PC-3 (cell line): ENCODE measurements around the gene SPACDR. TPM values are rescaled to one million over a fixed set of nuclear protein-coding genes. Genes with fewer than 3 reads are reported as not detected.
"Not testable (repeated sequence)": the region's sequence is repeated elsewhere in the genome, so short reads cannot be mapped to it uniquely, and the experiment has no call there.

Experiments
- ATAC-seq: fragments of 200-7000 bp; cut with Tn5 transposase; 2 replicates; pipeline ENCODE4 v1.9.1; 2020; ENCODE audit warnings: mild to moderate bottlenecking, moderate library complexity
- BruUV-seq: library from RNA; stranded (reverse); fragments of 400-500 nt; replicated peaks from 2 replicates; lab custom pipeline; 2021; lab: Mats Ljungman, UMichigan
- CTCF ChIA-PET: fragments of 300-600 bp; sonication (Branson Sonifier 250); formaldehyde crosslinking; loops from one replicate; lab custom pipeline; 2022; ENCODE audit warnings: antibody characterized with exemption; lab: Charles Lee
- POLR2A ChIA-PET: fragments of 300-600 bp; sonication (Branson Sonifier 250); formaldehyde crosslinking; loops from one replicate; lab custom pipeline; 2022; ENCODE audit warnings: antibody characterized with exemption; ENCODE audit not compliant: unreplicated experiment; lab: Charles Lee
- DNase-seq: peaks from one replicate; pipeline ENCODE4 v3.0.0-alpha.2; 2015
- H2AFZ ChIP-seq: fragments of 300-600 bp; sonication (generic); 2 replicates; pipeline ENCODE4 v1.6.0; 2016; ENCODE audit warnings: antibody characterized with exemption, low read length
- H3F3A ChIP-seq: fragments of 300-600 bp; sonication (generic); one replicate; pipeline ENCODE4 v1.6.0; 2017; ENCODE audit warnings: antibody characterized with exemption, low read length, control low read depth, mild to moderate bottlenecking; ENCODE audit not compliant: unreplicated experiment
- H3K27ac ChIP-seq: fragments of 300-600 bp; sonication (generic); 2 replicates; pipeline ENCODE4 v1.5.1; 2016; ENCODE audit warnings: mild to moderate bottlenecking, low read length
- H3K27me3 ChIP-seq: fragments of 300-600 bp; sonication (generic); 2 replicates; pipeline ENCODE4 v1.6.1; 2016; ENCODE audit warnings: low read length, mixed read lengths
- H3K36me3 ChIP-seq: fragments of 300-600 bp; sonication (generic); 2 replicates; pipeline ENCODE4 v1.6.1; 2016; ENCODE audit warnings: low read depth, mixed run types, low read length, mixed read lengths
- H3K4me1 ChIP-seq: fragments of 300-600 bp; sonication (generic); 2 replicates; pipeline ENCODE4 v1.5.1; 2016; ENCODE audit warnings: low read length; ENCODE audit not compliant: insufficient read depth
- H3K4me2 ChIP-seq: fragments of 300-600 bp; sonication (generic); 2 replicates; pipeline ENCODE4 v1.6.0; 2016; ENCODE audit warnings: low read length
- H3K4me3 ChIP-seq: fragments of 300-600 bp; sonication (generic); 2 replicates; pipeline ENCODE4 v1.5.1; 2016; ENCODE audit warnings: mild to moderate bottlenecking, low read length, mixed read lengths
- H3K79me2 ChIP-seq: fragments of 300-600 bp; sonication (generic); 2 replicates; pipeline ENCODE4 v1.6.1; 2017; ENCODE audit warnings: low read length, mixed read lengths
- H3K9ac ChIP-seq: fragments of 300-600 bp; sonication (generic); 2 replicates; pipeline ENCODE4 v1.6.0; 2016; ENCODE audit warnings: mild to moderate bottlenecking, low read length
- H3K9me2 ChIP-seq: fragments of 300-600 bp; sonication (generic); replicated peaks from 2 replicates; pipeline ENCODE4 v1.6.1; 2016; ENCODE audit warnings: mixed run types, low read length, mixed read lengths
- H3K9me3 ChIP-seq: fragments of 300-600 bp; sonication (generic); 2 replicates; pipeline ENCODE4 v1.6.1; 2016; ENCODE audit warnings: low read length, mixed read lengths
- H4K20me1 ChIP-seq: fragments of 300-600 bp; sonication (generic); 2 replicates; pipeline ENCODE4 v1.6.1; 2016; ENCODE audit warnings: low read length, mixed read lengths
- EZH2 ChIP-seq: fragments of 300-600 bp; sonication (generic); IDR thresholded peaks from one replicate; pipeline ENCODE4 v1.6.1; 2017; ENCODE audit warnings: antibody characterized with exemption, mild to moderate bottlenecking, low read length; ENCODE audit not compliant: unreplicated experiment
- EZH2phosphoT487 ChIP-seq: fragments of 300-600 bp; sonication (generic); IDR thresholded peaks from 2 replicates; pipeline ENCODE4 v1.6.1; 2018; ENCODE audit warnings: mild to moderate bottlenecking, antibody characterized with exemption, low read length, borderline replicate concordance
- intact Hi-C: fragments of 100-400 bp; cut with micrococcal nuclease; formaldehyde crosslinking; loops from 2 replicates; pipeline ENCODE4 v1.9.0; 2023
- total RNA-seq: library from RNA; depleted of rRNA; stranded (reverse); fragments of >200 nt; gene quantifications from 2 replicates; pipeline ENCODE4 v1.2.3, GENCODE V29; 2014
- TF ChIP-seq, protein P1 (sequence below): fragments of 300-600 bp; sonication (generic); conservative IDR thresholded peaks from 2 replicates; pipeline ENCODE4 v1.5.1; 2017; ENCODE audit warnings: antibody characterized with exemption, low read depth, mild to moderate bottlenecking, low read length

SPACDR gene
- total RNA-seq, 1 experiment from 2014 or later: 0.11 TPM

DNA sequence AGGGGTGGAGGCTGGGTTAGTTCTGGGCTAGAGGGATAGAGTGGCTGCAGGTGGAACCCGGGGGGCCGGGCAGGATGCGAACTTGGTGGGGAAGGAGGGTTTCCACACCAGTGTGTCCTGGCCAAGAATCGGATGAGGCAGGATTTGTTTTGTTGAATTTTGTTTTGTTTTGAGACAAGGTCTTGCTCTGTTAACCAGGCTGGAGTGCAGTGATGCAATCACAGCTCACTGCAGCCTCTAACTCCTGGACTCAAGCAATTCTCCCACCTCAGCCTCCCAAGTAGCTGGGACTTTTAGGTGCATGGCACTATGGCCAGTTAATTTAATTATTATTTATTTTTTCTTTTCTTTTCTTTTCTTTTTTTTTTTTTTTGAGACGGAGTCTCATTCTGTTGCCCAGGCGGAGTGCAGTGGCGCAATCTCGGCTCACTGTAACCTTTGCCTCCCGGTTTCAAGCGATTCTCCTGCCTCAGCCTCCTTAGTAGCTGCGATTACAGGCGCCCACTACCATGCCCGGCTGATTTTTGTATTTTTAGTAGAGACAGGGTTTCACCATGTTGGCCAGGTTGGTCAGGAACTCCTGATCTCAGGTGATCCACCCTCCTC lies 14.8 kb downstream of the SPACDR start:
- DNase-seq (no peak), ATAC-seq (no peak)
- no peak overlapping the region for H3K4me2 ChIP-seq
- TF ChIP-seq, protein P1, sequence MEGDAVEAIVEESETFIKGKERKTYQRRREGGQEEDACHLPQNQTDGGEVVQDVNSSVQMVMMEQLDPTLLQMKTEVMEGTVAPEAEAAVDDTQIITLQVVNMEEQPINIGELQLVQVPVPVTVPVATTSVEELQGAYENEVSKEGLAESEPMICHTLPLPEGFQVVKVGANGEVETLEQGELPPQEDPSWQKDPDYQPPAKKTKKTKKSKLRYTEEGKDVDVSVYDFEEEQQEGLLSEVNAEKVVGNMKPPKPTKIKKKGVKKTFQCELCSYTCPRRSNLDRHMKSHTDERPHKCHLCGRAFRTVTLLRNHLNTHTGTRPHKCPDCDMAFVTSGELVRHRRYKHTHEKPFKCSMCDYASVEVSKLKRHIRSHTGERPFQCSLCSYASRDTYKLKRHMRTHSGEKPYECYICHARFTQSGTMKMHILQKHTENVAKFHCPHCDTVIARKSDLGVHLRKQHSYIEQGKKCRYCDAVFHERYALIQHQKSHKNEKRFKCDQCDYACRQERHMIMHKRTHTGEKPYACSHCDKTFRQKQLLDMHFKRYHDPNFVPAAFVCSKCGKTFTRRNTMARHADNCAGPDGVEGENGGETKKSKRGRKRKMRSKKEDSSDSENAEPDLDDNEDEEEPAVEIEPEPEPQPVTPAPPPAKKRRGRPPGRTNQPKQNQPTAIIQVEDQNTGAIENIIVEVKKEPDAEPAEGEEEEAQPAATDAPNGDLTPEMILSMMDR: no peak
- TF ChIP-seq EZH2 (no peak), EZH2phosphoT487 (no peak)
- no peak overlapping the region for H3K27ac ChIP-seq
- no peaks in the 10 kb centered on the region for H3K9me3 ChIP-seq
- no peaks in the 10 kb centered on the region for H4K20me1 ChIP-seq
- no peaks in the 10 kb centered on the region for H3K9me2 ChIP-seq
- POLR2A ChIA-PET: no interaction called here
- intact Hi-C loops: no loop called here
- H3K9ac ChIP-seq: no peak overlapping the region
- H3K36me3 ChIP-seq: no peaks in the 10 kb centered on the region
- no peaks in the 10 kb centered on the region for H3K79me2 ChIP-seq
- CTCF ChIA-PET: no interaction called here
- no TSS peak for BruUV-seq
- H2AFZ ChIP-seq: no peak overlapping the region
- H3K4me3 ChIP-seq: no peak overlapping the region
- no peaks in the 10 kb centered on the region for H3K27me3 ChIP-seq
- no peaks in the 10 kb centered on the region for H3F3A ChIP-seq
- H3K4me1 ChIP-seq: no peaks in the 10 kb centered on the region

DNA sequence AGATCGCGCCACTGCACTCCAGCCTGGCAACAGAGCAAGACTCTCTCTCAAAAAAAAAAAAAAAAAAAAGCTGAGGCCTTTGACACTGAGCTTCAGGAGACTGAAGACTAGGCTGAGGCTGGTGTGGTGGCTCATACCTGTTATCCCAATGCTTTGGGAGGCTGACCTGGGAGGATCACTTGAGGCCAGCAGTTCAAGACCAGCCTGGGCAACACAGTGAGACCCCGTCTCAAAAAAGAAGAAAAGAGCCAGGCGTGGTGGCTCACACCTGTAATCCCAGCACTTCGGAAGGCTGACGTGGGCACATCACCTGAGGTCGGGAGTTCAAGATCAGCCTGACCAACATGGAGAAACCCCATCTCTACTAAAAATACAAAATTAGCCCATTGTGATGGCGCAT lies 16.7 kb downstream of the SPACDR start:
- DNase-seq, H3F3A ChIP-seq, H3K9me3 ChIP-seq, BruUV-seq, H4K20me1 ChIP-seq, H3K79me2 ChIP-seq, H2AFZ ChIP-seq, H3K36me3 ChIP-seq, H3K4me1 ChIP-seq, H3K27ac ChIP-seq, H3K9ac ChIP-seq, ATAC-seq, intact Hi-C loops, H3K4me2 ChIP-seq, H3K27me3 ChIP-seq, H3K9me2 ChIP-seq, H3K4me3 ChIP-seq: not testable (repeated sequence)
- ChIA-PET CTCF (interaction anchor here (0.6 to 1.0 kb wide), 2 partner anchors 7 to 11 kb away, joined by 4 to 6 read pairs; partner anchors contain the start of gene PPP1R35), POLR2A (interaction anchor here (0.6 kb wide), 1 partner anchor 315 kb away, joined by 7 read pairs; no protein-coding TSS in a partner anchor)

DNA sequence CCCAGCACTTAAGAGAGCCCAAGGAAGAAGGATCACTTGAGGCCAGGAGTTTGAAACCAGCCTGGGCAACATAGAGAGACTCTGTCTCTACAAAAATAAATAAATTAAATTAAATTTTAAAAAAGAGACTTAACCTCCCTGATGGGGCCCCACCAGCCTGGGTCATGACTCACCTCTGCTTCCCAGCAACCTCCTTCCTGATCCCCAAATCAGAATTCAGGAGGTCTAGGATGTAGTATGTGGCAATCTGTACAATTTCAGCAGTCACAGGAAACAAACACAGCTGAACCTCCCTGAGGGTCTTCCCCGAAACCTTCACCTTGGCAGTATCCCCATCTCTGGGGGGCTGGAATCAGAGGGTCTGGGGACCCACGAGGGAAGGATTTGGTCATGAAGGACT lies 18.0 kb downstream of the SPACDR start:
- Histone ChIP-seq H4K20me1 (no peaks in the 10 kb centered on the region), H2AFZ (no peak overlapping the region), H3K4me2 (no peak overlapping the region), H3K27ac (no peak overlapping the region), H3K79me2 (no peaks in the 10 kb centered on the region), H3K9me3 (no peaks in the 10 kb centered on the region), H3K4me3 (no peak overlapping the region), H3F3A (no peaks in the 10 kb centered on the region), H3K36me3 (no peaks in the 10 kb centered on the region), H3K27me3 (no peaks in the 10 kb centered on the region), H3K4me1 (no peaks in the 10 kb centered on the region), H3K9ac (no peak overlapping the region), H3K9me2 (no peaks in the 10 kb centered on the region)
- intact Hi-C loops: no loop called here
- DNase-seq: no peak
- no peak for TF ChIP-seq EZH2
- TF ChIP-seq, protein P1: no peak
- ATAC-seq: no peak
- CTCF ChIA-PET: interaction anchor here (0.7 kb wide), 1 partner anchor 489 kb away, joined by 3 read pairs; no protein-coding TSS in a partner anchor
- BruUV-seq: no TSS peak
- POLR2A ChIA-PET: no interaction called here
